Activated naive CD8-positive, alpha-beta T cell treated with anti-CD3 and anti-CD28 coated beads, Interleukin-2, amount 10 ng/mL, durations not matched to agents 7 days and 5 days (primary cell): Measurements from ENCODE around the gene COL4A4. TPM values are rescaled to one million over a fixed set of nuclear protein-coding genes. Genes with fewer than 3 reads are reported as not detected.

Experiments used
- ATAC-seq: fragments of 150-1000 bp; cut with Tn5 transposase; one replicate; pipeline ENCODE4 v1.10.0; 2021; ENCODE audit warnings: low read depth, moderate library complexity
- POLR2A ChIA-PET: fragments of 350-600 bp; sonication (Branson Sonifier 250); formaldehyde crosslinking; loops from one replicate; lab custom pipeline; 2021; ENCODE audit warnings: antibody characterized with exemption; lab: Charles Lee
- DNase-seq: peaks from one replicate; pipeline ENCODE4 v3.0.0; 2021
- H3K27ac Mint-ChIP-seq: one replicate; pipeline ENCODE4 v1.8.0; 2022; ENCODE audit warnings: mild to moderate bottlenecking, mixed read lengths
- H3K27me3 Mint-ChIP-seq: one replicate; pipeline ENCODE4 v1.8.0; 2022; ENCODE audit warnings: mild to moderate bottlenecking, moderate library complexity, mixed read lengths
- H3K36me3 Mint-ChIP-seq: one replicate; pipeline ENCODE4 v1.8.0; 2021; ENCODE audit warnings: mild to moderate bottlenecking, mixed read lengths
- H3K4me1 Mint-ChIP-seq: one replicate; pipeline ENCODE4 v1.8.0; 2021; ENCODE audit warnings: mixed read lengths
- H3K4me3 Mint-ChIP-seq: one replicate; pipeline ENCODE4 v1.8.0; 2022; ENCODE audit warnings: mild to moderate bottlenecking, moderate library complexity, mixed read lengths
- H3K9me3 Mint-ChIP-seq: one replicate; pipeline ENCODE4 v1.8.0; 2021; ENCODE audit warnings: mixed read lengths
- total RNA-seq, 2 experiments: library from RNA; stranded (reverse); gene quantifications; one replicate each; pipeline ENCODE4 v1.2.3, GENCODE V29; 2021

COL4A4 gene
- total RNA-seq, 2 experiments from 2014 or later = not detected

DNA sequence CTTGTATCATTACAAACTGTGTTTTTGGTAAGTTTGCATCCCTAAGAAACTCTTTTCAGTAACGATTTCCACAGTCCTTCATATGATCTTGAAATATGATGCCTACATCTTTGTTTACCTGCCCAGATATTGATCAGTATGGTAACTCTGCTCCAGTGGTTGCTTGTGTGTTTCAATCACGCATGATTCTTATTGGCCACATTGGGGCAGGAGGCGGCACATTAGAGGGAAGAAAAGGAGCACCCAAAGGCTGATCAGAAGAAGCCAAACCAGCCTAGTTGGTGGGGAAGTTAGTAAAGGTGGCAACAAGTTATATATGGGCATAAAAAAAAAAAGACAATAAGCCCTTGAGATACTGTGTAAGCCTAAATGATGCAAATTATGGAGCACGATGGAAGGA is 169.2 kb downstream of the COL4A4 start:
- POLR2A ChIA-PET = no interaction called here
- no peak overlapping the region for H3K4me3 Mint-ChIP-seq
- peaks cover 17% of the 10 kb centered on the region for H3K36me3 Mint-ChIP-seq
- H3K9me3 Mint-ChIP-seq = no peaks in the 10 kb centered on the region
- H3K27me3 Mint-ChIP-seq = no peaks in the 10 kb centered on the region
- ATAC-seq (no peak), DNase-seq (no peak)
- no peaks in the 10 kb centered on the region for H3K4me1 Mint-ChIP-seq
- no peak overlapping the region for H3K27ac Mint-ChIP-seq

DNA sequence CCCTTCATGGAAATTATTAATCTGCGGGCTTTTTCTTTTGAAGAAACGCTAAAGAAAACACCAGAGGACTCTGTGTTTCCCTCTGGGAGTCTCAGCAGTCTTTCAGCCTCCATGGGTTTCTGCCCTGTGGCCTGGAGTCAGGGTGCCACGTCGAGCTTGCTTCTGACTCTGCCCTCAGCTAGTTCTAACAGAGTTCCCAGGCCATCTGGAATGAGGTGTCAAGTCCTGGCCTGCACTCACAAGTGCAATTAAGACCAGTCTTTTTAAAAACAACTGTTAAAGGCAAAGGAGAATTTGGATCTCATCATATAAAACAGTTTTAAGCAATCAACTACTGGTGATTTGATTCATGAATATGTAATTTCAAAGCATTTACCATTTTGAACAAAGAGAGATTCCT is 170.8 kb downstream of the COL4A4 start:
- H3K27me3 Mint-ChIP-seq = no peaks in the 10 kb centered on the region
- H3K9me3 Mint-ChIP-seq = no peaks in the 10 kb centered on the region
- POLR2A ChIA-PET = no interaction called here
- no peak for ATAC-seq
- no peak for DNase-seq
- H3K4me1 Mint-ChIP-seq = no peaks in the 10 kb centered on the region
- H3K4me3 Mint-ChIP-seq = no peak overlapping the region
- H3K27ac Mint-ChIP-seq = no peak overlapping the region
- peaks cover 12% of the 10 kb centered on the region for H3K36me3 Mint-ChIP-seq

DNA sequence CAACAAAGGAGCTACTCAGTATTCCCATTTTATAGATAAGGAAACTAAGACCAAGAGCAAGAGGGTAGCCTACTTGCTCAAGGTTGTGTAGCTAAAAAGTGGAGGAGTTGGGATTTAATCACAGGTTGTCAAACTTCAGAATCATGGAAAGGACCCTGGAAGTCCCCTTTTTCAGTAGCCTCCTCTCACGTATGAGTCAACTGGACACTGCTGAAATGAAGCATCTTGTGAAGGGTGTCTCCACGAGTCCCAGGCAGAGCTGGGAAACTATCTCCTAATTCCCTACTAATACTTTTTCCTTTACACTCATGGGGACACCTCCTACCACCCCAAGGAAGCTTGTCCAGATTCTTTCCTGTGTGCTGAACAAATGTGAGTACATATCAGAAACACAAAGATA is 172.3 kb downstream of the COL4A4 start:
- H3K27ac Mint-ChIP-seq = no peak overlapping the region
- H3K9me3 Mint-ChIP-seq = no peaks in the 10 kb centered on the region
- peaks cover 12% of the 10 kb centered on the region for H3K36me3 Mint-ChIP-seq
- ATAC-seq = no peak
- no peaks in the 10 kb centered on the region for H3K27me3 Mint-ChIP-seq
- H3K4me3 Mint-ChIP-seq = no peak overlapping the region
- DNase-seq = no peak
- no peaks in the 10 kb centered on the region for H3K4me1 Mint-ChIP-seq
- POLR2A ChIA-PET = no interaction called here

DNA sequence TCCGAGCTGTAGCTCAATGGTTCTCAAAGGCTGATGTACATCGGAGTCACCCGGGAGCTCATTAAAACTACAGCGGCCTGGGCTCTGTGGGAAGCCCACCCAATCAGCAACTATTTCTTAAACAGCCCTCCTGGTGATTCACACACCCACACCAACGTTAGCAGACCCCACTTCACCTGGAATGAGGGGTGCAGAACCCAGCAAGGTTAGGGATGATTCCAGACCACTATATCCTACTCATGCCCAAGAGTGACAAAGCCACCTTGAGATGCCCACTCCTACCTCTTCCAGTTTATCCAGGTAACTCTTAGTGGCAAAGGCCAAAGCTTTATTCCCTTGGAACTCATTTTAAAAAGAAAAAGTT is 178.4 kb downstream of the COL4A4 start:
- ATAC-seq = no peak
- Mint-ChIP-seq H3K4me3 (no peak overlapping the region), H3K4me1 (peaks cover 28% of the 10 kb centered on the region), H3K9me3 (no peaks in the 10 kb centered on the region), H3K36me3 (no peaks in the 10 kb centered on the region), H3K27me3 (no peaks in the 10 kb centered on the region), H3K27ac (no peak overlapping the region)
- POLR2A ChIA-PET = interaction anchor here (1.3 kb wide), 1 partner anchor 187 kb away, joined by 3 read pairs; no protein-coding TSS in a partner anchor
- DNase-seq = no peak

DNA sequence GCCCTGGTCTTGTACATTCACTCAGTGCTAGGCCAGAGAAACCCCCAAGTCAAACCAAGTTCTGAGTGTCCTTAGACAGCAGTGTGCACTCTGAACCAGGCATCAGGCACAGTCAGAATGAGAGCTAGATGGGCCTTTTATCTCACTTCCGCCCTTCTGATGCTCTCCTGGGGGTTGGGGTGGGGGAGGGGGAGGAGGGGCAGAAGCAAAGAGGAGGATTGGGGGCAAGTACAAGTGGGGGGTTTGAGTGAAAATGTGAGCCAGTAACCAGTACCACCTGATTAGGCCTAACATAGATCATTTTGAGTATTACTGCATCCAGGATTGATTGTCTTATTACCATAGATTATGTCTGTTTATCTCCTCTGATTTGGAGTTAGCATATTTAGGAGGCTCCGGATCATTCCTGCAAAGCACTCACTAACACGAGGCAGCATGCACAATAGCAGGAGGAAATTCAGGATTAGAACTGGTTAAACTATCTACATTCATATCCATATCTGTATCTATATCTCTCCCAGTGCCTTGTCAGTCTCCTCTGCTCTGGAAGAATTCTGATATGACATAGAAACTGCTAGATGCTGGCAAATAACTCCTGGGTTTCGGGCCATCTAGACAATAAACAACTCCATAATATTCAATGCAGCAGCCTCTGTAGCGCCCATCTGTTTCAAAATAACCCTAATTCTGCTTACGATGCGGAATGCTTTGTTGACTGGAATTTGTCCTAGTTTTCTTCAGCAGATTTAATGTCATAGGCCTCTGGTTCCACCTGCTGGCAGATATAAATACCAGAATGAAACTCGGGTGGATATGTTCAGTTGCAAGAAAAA is 179.0 kb downstream of the COL4A4 start:
- DNase-seq (no peak), ATAC-seq (peak; percentile 96)
- Mint-ChIP-seq H3K27ac (peak overlapping the region; percentile 82), H3K36me3 (no peaks in the 10 kb centered on the region), H3K27me3 (no peaks in the 10 kb centered on the region), H3K4me3 (no peak overlapping the region), H3K9me3 (no peaks in the 10 kb centered on the region), H3K4me1 (peaks cover 28% of the 10 kb centered on the region)
- POLR2A ChIA-PET = interaction anchor here (1.0 to 3.2 kb wide), 4 partner anchors 146 to 186 kb away, joined by 3 to 15 read pairs (median 4); partner anchors contain the start of genes IRS1 and RHBDD1

DNA sequence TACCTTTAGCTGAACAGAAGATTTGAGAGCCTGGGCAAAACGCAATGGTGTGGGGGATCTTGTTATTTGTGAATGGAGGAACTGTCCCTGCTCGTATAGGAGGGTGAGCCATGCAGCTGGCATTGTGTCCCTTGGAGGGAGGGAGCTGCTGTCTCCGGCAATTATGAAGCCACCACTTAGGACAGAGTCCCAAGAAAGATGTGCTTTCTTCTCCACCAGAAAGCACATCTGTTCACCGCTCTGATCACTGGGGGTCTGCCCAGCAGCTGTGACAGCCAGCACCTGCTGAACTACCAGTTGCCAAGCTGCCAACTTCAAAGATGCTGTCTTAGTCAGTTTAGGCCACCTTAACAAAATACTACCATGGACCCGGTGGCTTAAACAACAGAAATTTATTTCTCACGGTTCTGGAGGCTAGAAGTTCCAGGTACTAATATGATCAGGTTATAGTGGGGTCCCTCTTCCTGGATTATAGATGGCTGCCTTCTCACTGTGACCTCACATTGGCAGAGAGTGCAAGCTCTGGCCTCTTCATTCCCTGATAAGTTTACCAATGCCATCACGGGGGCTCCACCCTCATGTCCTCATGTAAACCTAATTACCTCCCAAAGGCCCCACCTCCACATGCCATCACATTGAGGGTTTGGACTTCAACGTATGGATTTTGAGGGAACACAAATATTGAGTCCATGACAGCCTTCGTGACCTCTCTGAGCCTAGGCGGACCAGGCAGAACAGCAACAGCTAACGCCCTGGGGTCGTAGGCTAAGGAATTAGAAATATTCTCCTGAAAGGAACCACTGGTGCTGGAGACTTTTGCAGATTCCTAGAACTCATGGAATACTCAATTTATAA is 179.9 kb downstream of the COL4A4 start:
- peak; percentile 21 for ATAC-seq
- Mint-ChIP-seq H3K27ac (peak overlapping the region; percentile 82), H3K4me1 (peaks cover 28% of the 10 kb centered on the region), H3K4me3 (no peak overlapping the region), H3K9me3 (no peaks in the 10 kb centered on the region), H3K27me3 (no peaks in the 10 kb centered on the region), H3K36me3 (no peaks in the 10 kb centered on the region)
- no peak for DNase-seq
- POLR2A ChIA-PET = interaction anchor here (1.0 to 3.2 kb wide), 3 partner anchors 145 to 184 kb away, joined by 3 to 15 read pairs (median 4); partner anchors contain the start of genes IRS1 and RHBDD1

DNA sequence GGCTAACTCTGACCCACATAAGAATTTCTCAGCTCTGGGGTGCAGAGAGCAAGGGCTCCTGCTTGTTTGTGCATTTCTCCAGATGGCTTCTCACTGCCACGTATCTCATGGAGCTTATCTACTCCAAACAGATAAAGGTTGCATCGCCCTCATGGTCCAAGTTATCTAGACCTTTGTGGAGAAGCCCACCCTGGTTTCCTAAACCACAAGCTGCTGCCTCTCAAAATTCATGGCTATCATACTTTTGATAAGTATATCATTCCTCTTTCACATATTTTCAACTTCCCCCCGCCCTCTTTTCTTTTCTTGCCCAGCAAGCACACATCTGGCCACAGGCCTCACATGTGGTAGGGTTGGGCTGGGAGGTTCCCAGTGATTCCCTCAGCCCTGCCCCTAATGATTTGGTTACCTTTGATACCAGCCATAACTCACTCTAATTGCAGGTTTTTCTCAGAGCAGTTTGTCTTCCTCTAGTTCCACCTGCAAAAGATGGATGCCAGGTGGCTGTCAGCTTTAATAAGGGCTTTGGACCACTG is 182.1 kb downstream of the COL4A4 start:
- DNase-seq (no peak), ATAC-seq (no peak)
- H3K4me1 Mint-ChIP-seq = peaks cover 31% of the 10 kb centered on the region
- no peak overlapping the region for H3K27ac Mint-ChIP-seq
- POLR2A ChIA-PET = interaction anchor here (3.2 kb wide), 1 partner anchor 146 kb away, joined by 15 read pairs; the partner anchor contains the start of gene RHBDD1
- H3K27me3 Mint-ChIP-seq = no peaks in the 10 kb centered on the region
- H3K36me3 Mint-ChIP-seq = peaks cover 2% of the 10 kb centered on the region
- H3K9me3 Mint-ChIP-seq = no peaks in the 10 kb centered on the region
- H3K4me3 Mint-ChIP-seq = no peak overlapping the region

DNA sequence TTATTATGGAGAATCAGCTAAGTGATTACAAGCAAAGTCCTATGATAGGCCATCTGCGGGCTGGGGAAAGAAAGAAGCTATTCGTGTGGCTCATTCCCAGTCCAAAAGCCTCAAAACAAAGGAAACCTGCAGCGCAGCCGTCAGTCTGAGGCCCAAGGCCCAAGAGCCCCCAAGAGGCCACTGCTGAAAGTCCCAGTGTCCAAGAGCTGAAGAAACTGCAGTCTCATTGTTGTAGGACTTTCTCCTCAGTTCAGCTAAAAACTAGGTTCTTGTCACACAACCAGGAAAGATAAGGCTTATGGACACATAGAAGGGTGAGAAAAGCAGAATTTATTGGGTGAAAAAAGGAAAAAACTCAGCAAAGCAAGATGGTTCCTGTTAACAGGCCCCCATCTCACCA is 185.0 kb downstream of the COL4A4 start:
- POLR2A ChIA-PET = no interaction called here
- Mint-ChIP-seq H3K36me3 (peaks cover 5% of the 10 kb centered on the region), H3K9me3 (no peaks in the 10 kb centered on the region), H3K27ac (no peak overlapping the region), H3K4me1 (peaks cover 19% of the 10 kb centered on the region), H3K27me3 (no peaks in the 10 kb centered on the region), H3K4me3 (no peak overlapping the region)
- ATAC-seq = no peak
- no peak for DNase-seq

DNA sequence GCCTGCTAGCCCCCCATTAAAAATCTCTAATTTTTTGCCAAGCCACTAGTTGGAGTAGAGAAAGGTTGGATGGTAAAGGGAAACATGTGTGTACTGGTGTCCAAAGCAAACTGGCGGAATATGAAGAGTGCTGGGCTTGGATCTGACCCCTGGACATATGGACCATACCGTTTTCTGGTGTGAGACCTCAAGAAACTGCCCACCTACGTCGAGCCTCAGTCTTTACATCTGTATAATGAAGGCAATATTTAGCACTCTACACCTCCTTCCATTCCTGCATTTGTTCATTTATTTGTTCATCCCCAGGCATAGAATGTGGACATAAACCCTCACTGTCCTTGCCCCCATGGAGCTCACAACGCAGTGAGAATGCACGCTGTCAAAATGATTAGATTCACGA is 185.7 kb downstream of the COL4A4 start:
- no peak for DNase-seq
- H3K27ac Mint-ChIP-seq = no peak overlapping the region
- no peak for ATAC-seq
- no peaks in the 10 kb centered on the region for H3K9me3 Mint-ChIP-seq
- H3K4me1 Mint-ChIP-seq = peaks cover 19% of the 10 kb centered on the region
- no peak overlapping the region for H3K4me3 Mint-ChIP-seq
- peaks cover 7% of the 10 kb centered on the region for H3K36me3 Mint-ChIP-seq
- no peaks in the 10 kb centered on the region for H3K27me3 Mint-ChIP-seq
- POLR2A ChIA-PET = no interaction called here

DNA sequence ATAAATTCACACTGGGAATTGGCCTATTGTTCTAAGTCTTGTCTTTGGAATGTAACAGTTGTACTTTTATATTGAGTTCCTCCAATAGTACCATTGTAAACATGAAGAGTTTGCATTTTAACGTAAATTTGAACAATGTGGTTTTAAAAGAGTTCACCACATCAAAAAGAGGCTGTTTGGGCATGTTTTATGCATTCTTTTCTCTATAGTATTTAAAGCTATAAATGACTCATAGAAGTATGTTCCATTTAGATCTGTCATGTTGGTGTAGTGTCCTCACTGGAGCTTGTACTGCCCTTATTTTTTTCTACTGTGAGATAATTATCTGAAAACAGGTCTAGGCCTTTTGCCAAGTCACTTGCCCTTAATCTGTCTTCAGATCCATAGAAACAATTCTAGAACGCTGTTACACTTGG is 186.2 kb downstream of the COL4A4 start:
- Mint-ChIP-seq H3K4me3 (no peak overlapping the region), H3K27ac (no peak overlapping the region), H3K36me3 (peaks cover 11% of the 10 kb centered on the region), H3K9me3 (no peaks in the 10 kb centered on the region), H3K4me1 (peaks cover 23% of the 10 kb centered on the region), H3K27me3 (no peaks in the 10 kb centered on the region)
- POLR2A ChIA-PET = no interaction called here
- ATAC-seq (no peak), DNase-seq (no peak)

DNA sequence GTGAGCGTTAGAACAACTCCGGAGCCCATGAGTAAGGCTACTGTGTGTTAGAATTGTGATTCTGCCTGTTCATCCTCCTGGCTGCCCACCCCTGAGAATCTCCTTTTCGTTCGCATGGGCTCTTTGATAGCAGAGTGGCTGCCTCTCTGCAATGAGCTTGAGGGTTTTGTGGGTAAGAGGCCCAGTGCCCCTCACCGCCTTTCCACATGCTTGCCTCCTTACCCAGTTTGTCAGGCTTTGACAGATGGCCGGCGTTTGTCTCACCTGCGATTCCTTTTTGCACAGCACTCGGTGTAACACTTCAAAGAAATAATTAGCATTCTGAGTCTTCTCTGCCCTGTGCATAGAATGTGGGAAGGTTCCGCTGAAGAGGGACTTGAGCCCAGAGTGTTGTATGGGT is 190.2 kb downstream of the COL4A4 start:
- Mint-ChIP-seq H3K4me3 (no peak overlapping the region), H3K36me3 (peaks cover 12% of the 10 kb centered on the region), H3K9me3 (no peaks in the 10 kb centered on the region), H3K4me1 (peaks cover 38% of the 10 kb centered on the region), H3K27ac (no peak overlapping the region), H3K27me3 (no peaks in the 10 kb centered on the region)
- ATAC-seq (no peak), DNase-seq (no peak)
- POLR2A ChIA-PET = no interaction called here

DNA sequence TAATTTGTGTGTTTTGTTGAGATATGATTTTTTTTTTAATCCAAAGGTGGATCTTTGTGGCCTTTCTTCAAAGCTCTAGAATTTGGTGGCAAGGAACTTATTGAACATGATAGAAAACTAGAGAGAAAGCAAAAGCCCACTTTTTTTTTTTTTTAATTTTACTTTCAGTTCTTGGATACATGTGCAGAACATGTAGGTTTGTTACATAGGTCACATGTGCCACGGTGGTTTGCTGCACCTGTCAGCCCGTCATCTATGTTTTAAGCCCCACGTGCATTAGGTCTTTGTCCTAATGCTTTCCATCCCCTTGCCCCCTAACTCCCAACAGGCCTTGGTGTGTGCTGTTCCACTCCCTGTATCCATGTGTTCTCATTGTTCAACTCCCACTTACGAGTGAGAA is 192.2 kb downstream of the COL4A4 start:
- Mint-ChIP-seq H3K4me3 (peak overlapping the region; percentile 74), H3K27ac (peak overlapping the region; percentile 65), H3K27me3 (no peaks in the 10 kb centered on the region), H3K4me1 (peaks cover 36% of the 10 kb centered on the region), H3K9me3 (no peaks in the 10 kb centered on the region), H3K36me3 (peaks cover 12% of the 10 kb centered on the region)
- DNase-seq (no peak), ATAC-seq (no peak)
- POLR2A ChIA-PET = no interaction called here

DNA sequence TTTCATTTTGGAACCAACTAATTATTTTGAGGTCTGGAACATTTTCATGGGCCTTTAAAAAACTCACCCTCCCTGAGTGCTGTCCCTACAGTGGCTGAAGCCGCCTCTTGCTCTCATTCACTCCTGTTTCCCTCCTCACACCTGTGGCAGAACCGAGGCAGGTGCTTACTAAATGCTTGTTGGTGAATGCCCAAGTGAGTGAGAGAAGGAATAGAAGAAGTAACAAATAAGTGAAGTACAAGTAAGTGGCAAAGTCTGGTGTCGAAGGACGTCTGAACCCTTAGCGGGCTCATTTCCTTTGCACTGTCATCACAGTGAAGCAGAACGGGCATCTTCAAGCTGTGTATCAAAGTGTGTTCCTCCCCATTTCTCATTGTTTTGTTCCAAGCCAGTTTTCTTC is 192.9 kb downstream of the COL4A4 start:
- peaks cover 36% of the 10 kb centered on the region for H3K4me1 Mint-ChIP-seq
- H3K36me3 Mint-ChIP-seq = peaks cover 11% of the 10 kb centered on the region
- H3K27me3 Mint-ChIP-seq = no peaks in the 10 kb centered on the region
- no peaks in the 10 kb centered on the region for H3K9me3 Mint-ChIP-seq
- POLR2A ChIA-PET = no interaction called here
- ATAC-seq (peak; percentile 66), DNase-seq (no peak)
- H3K27ac Mint-ChIP-seq = peak overlapping the region; percentile 65
- peak overlapping the region; percentile 74 for H3K4me3 Mint-ChIP-seq
